Effector memory CD8-positive, alpha-beta T cell (primary cell): ENCODE measurements around the gene SAXO1.

Source experiments
- ATAC-seq: fragments of 150-1000 bp; cut with Tn5 transposase; replicated peaks from 2 replicates; pipeline ENCODE4 v1.10.0; 2021; ENCODE audit warnings: mild to moderate bottlenecking, moderate library complexity
- DNase-seq, 3 experiments: peaks; one replicate each; pipeline ENCODE4 v3.0.0; 2021
- H3K27ac Mint-ChIP-seq, 2 donors: one replicate each; pipeline ENCODE4 v1.8.0; 2022; ENCODE audit warnings: mild to moderate bottlenecking in 2 of 2, mixed read lengths in 2 of 2, moderate library complexity in 2 of 2
- H3K27me3 Mint-ChIP-seq, 2 donors: one replicate each; pipeline ENCODE4 v1.8.0; 2022; ENCODE audit warnings: mixed read lengths in 2 of 2
- H3K36me3 Mint-ChIP-seq: one replicate; pipeline ENCODE4 v1.8.0; 2022; ENCODE audit warnings: mild to moderate bottlenecking, moderate library complexity, mixed read lengths; ENCODE audit not compliant: insufficient read depth
- H3K4me1 Mint-ChIP-seq, 2 donors: one replicate each; pipeline ENCODE4 v1.8.0; 2022; ENCODE audit warnings: low read depth in 2 of 2, mixed read lengths in 2 of 2
- H3K4me3 Mint-ChIP-seq, 2 donors: one replicate each; pipeline ENCODE4 v1.8.0; 2022; ENCODE audit warnings: mild to moderate bottlenecking in 2 of 2, mixed read lengths in 2 of 2, moderate library complexity in 2 of 2
- H3K9me3 Mint-ChIP-seq, 2 donors: one replicate each; pipeline ENCODE4 v1.8.0; 2022; ENCODE audit warnings: mixed read lengths in 2 of 2

The SAXO1 gene

DNA sequence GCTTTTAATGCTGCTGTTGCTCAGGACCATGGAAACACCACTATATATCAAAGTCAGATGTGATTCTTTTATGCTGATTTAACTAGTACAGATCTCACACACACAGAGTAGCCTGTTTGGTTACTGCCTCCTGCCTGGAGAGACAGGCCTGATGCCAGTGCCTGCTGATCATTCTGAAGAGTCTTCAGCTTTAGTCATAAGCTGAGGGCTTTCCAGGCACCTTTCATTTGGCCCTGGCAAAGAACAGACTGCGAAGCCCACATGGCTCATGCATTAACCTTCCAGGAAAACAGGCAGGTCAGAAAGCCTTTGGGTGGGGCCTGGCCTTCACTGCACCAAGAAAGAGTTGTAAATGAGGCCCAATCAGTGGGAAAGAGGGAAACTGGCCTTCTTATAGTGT, 144.7 kb downstream of the SAXO1 start:
- H3K9me3 Mint-ChIP-seq, result no peaks in the 10 kb centered on the region
- no peak overlapping the region for H3K27ac Mint-ChIP-seq
- no peaks in the 10 kb centered on the region for H3K4me1 Mint-ChIP-seq
- H3K4me3 Mint-ChIP-seq, result no peak overlapping the region
- DNase-seq (no peak), ATAC-seq (no peak)
- H3K27me3 Mint-ChIP-seq, result peaks cover 18 to 32% of the 10 kb centered on the region in 2 donors
- no peaks in the 10 kb centered on the region for H3K36me3 Mint-ChIP-seq

GRCh38 chr9:18887546-18887945, 145.5 kb downstream of the SAXO1 start:
- no peak for ATAC-seq
- H3K4me3 Mint-ChIP-seq, result no peak overlapping the region
- no peak overlapping the region for H3K27ac Mint-ChIP-seq

GRCh38 chr9:18881758-18882157, 151.3 kb downstream of the SAXO1 start:
- no peaks in the 10 kb centered on the region for H3K36me3 Mint-ChIP-seq
- H3K4me1 Mint-ChIP-seq, result no peaks in the 10 kb centered on the region
- no peaks in the 10 kb centered on the region for H3K9me3 Mint-ChIP-seq
- ATAC-seq (no peak), DNase-seq (no peak)
- H3K27ac Mint-ChIP-seq, result no peak overlapping the region
- H3K27me3 Mint-ChIP-seq, result peaks cover 38 to 43% of the 10 kb centered on the region in 2 donors
- no peak overlapping the region for H3K4me3 Mint-ChIP-seq

More at GRCh38 chr9:18887546-18887945, 145.5 kb downstream of the SAXO1 start:
- Mint-ChIP-seq H3K36me3 (no peaks in the 10 kb centered on the region), H3K4me1 (no peaks in the 10 kb centered on the region), H3K27me3 (peaks cover 18 to 32% of the 10 kb centered on the region in 2 donors), H3K9me3 (no peaks in the 10 kb centered on the region)
- no peak for DNase-seq

- Mint-ChIP-seq H3K4me1 (no peaks in the 10 kb centered on the region), H3K36me3 (no peaks in the 10 kb centered on the region), H3K27me3 (peaks cover 35 to 40% of the 10 kb centered on the region in 2 donors), H3K27ac (no peak overlapping the region), H3K4me3 (no peak overlapping the region), H3K9me3 (no peaks in the 10 kb centered on the region)
- DNase-seq (no peak), ATAC-seq (no peak)
Observed at GRCh38 chr9:18877984-18878383, 155.0 kb downstream of the SAXO1 start.
